ENCODE measurements around the gene SLC39A10. TPM values are rescaled to one million over a fixed set of nuclear protein-coding genes. Genes with fewer than 3 reads are reported as not detected.

Gene SLC39A10
- total and polyA plus RNA-seq, 10 of the 15 experiments (the other 5 are each of a cell fraction or from before 2014, with no cell fraction given), result 2.0 to 23.6 (median 7.9) TPM

DNA sequence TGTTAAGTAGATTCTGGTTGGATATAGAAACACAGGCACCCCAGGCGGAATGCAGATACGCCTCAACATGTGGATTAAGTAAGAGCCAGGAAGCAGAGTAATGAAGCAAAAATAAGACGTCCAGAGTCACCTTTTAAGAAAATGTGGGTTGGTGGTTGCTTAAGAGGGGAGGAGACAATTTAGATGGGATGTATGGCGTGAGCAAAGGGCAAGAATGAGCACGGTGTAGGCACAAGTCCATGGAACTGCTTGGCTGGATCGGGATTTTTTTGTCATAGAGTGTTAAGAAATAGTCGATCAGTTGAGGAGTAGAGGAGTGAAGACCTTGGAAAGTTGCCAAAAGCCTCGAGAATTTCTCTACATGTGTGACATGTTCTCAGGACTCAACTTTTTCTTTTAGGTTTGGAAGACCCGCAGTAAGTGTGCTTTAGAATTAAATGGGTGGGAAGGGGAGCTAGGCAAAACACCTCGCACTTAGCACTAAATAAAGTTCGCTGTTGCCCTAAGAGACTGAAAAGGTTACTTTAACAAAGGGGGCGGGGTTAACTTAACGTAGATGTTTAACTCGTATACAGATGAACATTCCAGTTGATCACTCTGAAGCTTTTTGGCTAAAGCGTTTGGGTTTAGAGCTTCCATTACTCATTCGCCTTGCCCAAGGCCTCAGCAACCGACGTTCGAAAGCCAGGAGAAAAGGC lies 716 bp upstream of the SLC39A10 start (continued):
- TF ChIP-seq, protein P1, sequence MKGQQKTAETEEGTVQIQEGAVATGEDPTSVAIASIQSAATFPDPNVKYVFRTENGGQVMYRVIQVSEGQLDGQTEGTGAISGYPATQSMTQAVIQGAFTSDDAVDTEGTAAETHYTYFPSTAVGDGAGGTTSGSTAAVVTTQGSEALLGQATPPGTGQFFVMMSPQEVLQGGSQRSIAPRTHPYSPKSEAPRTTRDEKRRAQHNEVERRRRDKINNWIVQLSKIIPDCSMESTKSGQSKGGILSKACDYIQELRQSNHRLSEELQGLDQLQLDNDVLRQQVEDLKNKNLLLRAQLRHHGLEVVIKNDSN (IDR thresholded peaks at IDR 0.05; ENCODE audit: borderline replicate concordance, extremely low read length, insufficient read depth, low read depth, low read length), result no peak
- TF ChIP-seq DPF2 (IDR thresholded peaks at IDR 0.05) (no peak), NFYA (IDR thresholded peaks at IDR 0.05; ENCODE audit: borderline replicate concordance, low read depth, low read length) (no peak), RUNX3 (IDR thresholded peaks at IDR 0.05; ENCODE audit: low read length) (no peak), ZNF384 (IDR thresholded peaks at IDR 0.05; ENCODE audit: borderline replicate concordance, low read depth, low read length) (no peak), SREBF2 (IDR thresholded peaks at IDR 0.05; ENCODE audit: low read length) (no peak), BHLHE40 (IDR thresholded peaks at IDR 0.05; ENCODE audit: borderline replicate concordance in 1 of 2, low read depth in 2 of 2, low read length in 1 of 2) (no peak), CHD2 (IDR thresholded peaks at IDR 0.05; ENCODE audit: borderline replicate concordance, low read depth, low read length) (no peak), SIX5 (IDR thresholded peaks at IDR 0.05; ENCODE audit: low read depth, low read length, severe bottlenecking) (no peak), NBN (IDR thresholded peaks at IDR 0.05) (no peak), ETV6 (conservative IDR thresholded peaks at IDR 0.05 in 1 of 2, IDR thresholded peaks at IDR 0.05 in 1 of 2; ENCODE audit: borderline replicate concordance in 1 of 2, low read depth in 1 of 2) (no peak), BRCA1 (IDR thresholded peaks at IDR 0.05; ENCODE audit: low read depth, low read length) (no peak), POU2F2 (IDR thresholded peaks at IDR 0.05; ENCODE audit: borderline replicate concordance, low read depth, low read length) (no peak), CBX5 (IDR thresholded peaks at IDR 0.05; ENCODE audit: low read depth) (no peak), MYB (IDR thresholded peaks at IDR 0.05; ENCODE audit: borderline replicate concordance, low read depth, low read length) (no peak), FOXK2 (IDR thresholded peaks at IDR 0.05) (no peak), SRF (IDR thresholded peaks at IDR 0.05; ENCODE audit: low read depth in 2 of 2, low read length in 2 of 2) (no peak), RFX5 (IDR thresholded peaks at IDR 0.05; ENCODE audit: low read depth, low read length) (peak; percentile 89)
- TF ChIP-seq, protein P2, sequence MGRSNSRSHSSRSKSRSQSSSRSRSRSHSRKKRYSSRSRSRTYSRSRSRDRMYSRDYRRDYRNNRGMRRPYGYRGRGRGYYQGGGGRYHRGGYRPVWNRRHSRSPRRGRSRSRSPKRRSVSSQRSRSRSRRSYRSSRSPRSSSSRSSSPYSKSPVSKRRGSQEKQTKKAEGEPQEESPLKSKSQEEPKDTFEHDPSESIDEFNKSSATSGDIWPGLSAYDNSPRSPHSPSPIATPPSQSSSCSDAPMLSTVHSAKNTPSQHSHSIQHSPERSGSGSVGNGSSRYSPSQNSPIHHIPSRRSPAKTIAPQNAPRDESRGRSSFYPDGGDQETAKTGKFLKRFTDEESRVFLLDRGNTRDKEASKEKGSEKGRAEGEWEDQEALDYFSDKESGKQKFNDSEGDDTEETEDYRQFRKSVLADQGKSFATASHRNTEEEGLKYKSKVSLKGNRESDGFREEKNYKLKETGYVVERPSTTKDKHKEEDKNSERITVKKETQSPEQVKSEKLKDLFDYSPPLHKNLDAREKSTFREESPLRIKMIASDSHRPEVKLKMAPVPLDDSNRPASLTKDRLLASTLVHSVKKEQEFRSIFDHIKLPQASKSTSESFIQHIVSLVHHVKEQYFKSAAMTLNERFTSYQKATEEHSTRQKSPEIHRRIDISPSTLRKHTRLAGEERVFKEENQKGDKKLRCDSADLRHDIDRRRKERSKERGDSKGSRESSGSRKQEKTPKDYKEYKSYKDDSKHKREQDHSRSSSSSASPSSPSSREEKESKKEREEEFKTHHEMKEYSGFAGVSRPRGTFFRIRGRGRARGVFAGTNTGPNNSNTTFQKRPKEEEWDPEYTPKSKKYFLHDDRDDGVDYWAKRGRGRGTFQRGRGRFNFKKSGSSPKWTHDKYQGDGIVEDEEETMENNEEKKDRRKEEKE (IDR thresholded peaks at IDR 0.05), result no peak
- TF ChIP-seq, protein P3, sequence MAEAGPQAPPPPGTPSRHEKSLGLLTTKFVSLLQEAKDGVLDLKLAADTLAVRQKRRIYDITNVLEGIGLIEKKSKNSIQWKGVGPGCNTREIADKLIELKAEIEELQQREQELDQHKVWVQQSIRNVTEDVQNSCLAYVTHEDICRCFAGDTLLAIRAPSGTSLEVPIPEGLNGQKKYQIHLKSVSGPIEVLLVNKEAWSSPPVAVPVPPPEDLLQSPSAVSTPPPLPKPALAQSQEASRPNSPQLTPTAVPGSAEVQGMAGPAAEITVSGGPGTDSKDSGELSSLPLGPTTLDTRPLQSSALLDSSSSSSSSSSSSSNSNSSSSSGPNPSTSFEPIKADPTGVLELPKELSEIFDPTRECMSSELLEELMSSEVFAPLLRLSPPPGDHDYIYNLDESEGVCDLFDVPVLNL (IDR thresholded peaks at IDR 0.05; ENCODE audit: low read depth, low read length), result no peak
- TF ChIP-seq, protein P4, sequence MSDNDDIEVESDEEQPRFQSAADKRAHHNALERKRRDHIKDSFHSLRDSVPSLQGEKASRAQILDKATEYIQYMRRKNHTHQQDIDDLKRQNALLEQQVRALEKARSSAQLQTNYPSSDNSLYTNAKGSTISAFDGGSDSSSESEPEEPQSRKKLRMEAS (IDR thresholded peaks at IDR 0.05; ENCODE audit: low read depth, low read length), result no peak

All from GM12878 (cell line).